Measurements from ENCODE around the gene SULT1A1. TPM values are rescaled to one million over a fixed set of nuclear protein-coding genes. Genes with fewer than 3 reads are reported as not detected.
A peak's percentile ranks its signal among the peaks of the same experiment; 100 is the strongest.
"Not testable (repeated sequence)": the region's sequence is repeated elsewhere in the genome, so short reads cannot be mapped to it uniquely, and the experiment has no call there.

Gene SULT1A1
- polyA plus RNA-seq, 4 donors, result 20.8 to 29.4 (median 22.6) TPM

DNA sequence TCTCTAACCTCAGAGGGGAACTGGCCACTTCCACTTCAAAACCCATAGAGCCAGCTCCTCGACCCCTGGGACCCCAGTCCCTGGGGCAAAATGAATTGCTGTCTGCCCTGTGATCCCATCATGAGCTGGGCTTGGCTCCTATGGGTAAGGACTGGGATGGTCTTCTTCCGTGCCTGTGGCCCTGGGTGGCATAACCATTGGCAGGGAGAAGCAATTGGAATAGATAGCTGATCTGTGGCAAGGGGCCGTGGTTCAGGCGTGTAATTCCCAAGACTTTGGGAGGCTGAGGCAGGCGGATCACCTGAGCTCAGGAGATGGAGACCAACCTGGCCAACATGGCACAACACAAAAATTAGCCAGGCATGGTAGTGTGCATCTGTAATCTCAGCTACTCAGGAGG lies 17.3 kb downstream of the SULT1A1 start:
- DNase-seq (ENCODE audit: low read depth in 4 of 4, low spot score in 3 of 4), result no peak

DNA sequence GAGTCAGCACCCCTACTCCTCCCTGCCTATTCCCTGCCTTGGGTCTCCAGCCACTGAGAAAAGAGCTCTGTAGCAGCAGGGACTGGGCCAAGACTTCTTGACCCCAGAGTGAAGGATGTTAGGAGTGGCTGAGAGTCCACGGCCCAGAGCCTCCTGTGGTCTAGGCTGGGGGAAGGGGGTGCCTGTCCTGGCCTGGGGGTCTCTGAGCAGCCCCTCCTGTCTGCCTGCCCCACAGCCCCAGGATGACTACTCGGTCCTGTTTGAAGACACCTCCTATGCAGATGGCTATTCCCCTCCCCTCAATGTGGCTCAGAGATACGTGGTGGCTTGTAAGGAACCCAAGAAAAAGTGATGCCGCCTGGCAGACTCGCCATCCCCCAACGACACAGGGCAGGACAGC lies 18.5 kb downstream of the SULT1A1 start:
- no peak for DNase-seq (ENCODE audit: low read depth in 4 of 4, low spot score in 3 of 4)

DNA sequence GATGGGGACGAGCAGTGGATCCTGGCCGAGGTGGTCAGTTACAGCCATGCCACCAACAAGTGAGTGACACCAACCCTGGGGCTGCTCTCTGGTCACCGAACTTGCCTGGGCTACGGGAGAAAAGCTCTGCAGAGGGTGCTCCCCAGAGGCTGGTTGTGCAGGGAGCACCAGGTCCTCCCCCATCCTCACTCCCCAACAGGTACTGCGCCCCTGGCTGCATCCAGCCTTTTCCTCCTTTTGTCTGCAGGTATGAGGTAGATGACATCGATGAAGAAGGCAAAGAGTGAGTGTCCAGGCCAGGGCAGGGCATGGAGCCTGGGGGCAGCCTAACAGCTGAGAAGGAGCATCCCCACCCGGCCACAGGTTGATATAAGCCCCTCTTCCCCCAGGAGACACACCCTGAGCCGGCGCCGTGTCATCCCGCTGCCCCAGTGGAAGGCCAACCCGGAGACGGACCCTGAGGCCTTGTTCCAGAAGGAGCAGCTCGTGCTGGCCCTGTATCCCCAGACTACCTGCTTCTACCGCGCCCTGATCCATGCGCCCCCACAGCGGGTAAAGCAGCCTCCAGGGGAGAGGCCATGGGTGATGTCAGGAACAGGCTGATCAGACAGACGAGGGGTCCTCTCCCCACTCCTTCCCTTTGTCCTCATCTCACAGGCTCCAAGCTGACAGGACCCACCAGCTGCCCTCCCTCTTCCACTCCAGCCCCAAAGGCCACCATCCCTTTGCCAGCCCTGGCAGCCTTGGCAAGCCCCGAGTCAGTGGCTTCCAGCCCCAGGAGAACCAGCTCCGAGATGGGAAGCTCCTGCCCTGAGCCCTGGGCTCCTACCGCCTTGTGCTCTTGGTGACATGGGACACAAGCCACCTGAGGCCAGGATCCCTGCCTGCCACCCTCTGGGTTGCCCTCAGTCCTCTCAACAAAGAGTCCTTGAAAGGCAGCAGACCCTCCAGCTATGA lies 19.2 kb downstream of the SULT1A1 start:
- DNase-seq (ENCODE audit: low read depth in 4 of 4, low spot score in 3 of 4), result no peak

DNA sequence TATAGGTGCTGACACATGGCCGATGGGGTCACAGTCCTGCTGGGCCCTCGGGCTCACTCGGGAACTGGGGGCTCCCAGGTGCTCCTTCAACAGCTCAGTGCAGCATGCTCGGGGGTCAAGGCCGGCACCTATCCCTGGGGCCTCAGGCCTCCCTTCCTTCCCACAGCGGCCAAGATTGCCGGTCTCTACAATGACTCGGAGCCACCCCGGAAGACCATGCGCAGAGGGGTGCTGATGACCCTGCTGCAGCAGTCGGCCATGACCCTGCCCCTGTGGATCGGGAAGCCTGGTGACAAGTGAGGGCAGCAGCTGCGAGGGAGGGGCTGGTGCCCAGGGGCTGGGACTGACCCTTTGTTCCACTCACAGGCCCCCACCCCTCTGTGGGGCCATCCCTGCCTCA lies 19.9 kb downstream of the SULT1A1 start:
- no peak for DNase-seq (ENCODE audit: low read depth in 4 of 4, low spot score in 3 of 4)

DNA sequence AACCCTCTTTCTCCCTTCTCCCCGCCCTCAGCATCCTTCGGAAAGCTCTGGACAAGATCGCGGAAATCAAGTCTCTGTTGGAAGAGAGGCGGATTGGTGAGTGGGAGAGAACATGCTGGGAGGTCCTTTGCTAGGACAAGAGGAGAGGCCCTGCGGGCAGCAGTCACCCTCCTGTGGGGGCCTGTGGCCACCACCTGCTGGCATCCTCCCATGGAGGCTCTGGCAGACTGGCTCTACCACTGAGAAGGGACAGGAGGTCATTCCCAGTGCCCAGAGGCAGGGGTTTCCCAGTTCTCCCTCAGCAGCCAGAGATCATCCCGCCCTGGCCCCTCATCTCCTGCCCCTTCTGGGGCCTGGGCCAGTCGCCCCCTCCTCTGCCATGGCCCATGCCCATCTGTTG lies 20.8 kb downstream of the SULT1A1 start:
- DNase-seq (ENCODE audit: low read depth in 4 of 4, low spot score in 3 of 4), result no peak

DNA sequence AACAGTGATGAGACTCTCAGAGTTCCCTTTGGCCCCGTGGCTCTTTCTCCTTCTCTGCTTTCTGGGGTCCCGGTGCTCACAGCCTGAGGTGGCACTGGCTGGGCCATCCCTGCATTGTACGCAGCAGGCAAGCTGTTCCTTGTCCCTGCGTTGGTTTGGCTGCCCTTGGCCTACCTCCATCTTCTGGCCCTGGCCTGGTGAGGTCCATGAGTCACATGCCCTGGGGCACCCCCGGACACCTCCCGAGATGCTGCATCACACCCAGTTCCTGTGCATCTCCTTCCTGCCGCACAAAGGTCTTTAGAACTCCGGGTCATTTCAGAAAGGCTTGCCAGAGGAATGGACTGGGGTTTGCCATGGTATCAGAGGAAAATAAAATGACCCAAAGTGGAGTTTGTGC lies 22.5 kb downstream of the SULT1A1 start:
- DNase-seq (ENCODE audit: low read depth in 4 of 4, low spot score in 3 of 4), result no peak

DNA sequence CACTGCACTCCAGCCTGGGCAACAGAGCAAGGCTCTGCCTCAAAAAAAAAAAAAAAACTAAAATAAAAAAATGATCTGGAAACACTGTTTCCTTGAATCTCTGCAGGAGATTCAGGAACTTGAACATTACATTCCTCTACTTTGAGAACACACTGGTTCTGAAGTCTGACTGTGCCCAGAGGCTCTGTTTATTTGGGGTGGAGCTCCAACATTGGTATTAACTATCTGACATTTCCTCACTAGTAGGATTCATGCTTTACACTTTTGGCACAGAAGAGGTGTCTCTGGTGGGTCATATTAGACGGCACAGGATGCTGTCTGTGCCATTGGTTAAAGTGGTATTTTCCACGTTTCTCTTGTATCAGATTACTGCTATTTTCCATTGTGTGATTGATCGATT lies 23.4 kb downstream of the SULT1A1 start:
- DNase-seq (ENCODE audit: low read depth in 4 of 4, low spot score in 3 of 4), result no peak

DNA sequence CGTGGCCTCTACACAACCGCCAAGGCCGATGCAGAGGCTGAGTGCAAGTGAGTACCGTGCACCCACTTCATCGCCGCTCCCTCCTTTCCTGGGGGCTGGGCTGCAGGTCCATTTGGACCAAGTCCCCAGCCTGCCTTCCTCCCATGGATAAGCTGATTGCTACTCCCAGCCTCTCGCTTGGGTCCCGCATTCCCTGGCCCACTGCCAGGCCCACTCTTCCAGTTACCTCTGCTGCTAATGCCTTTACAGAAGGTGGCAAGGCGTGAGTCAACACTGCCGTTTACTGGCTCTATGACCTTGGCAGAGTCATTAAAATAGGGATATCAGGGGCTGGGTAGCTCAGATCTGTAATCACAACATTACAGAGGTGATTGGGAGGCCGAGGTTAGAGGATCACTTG lies 24.2 kb downstream of the SULT1A1 start:
- no peak for DNase-seq (ENCODE audit: low read depth in 4 of 4, low spot score in 3 of 4)

DNA sequence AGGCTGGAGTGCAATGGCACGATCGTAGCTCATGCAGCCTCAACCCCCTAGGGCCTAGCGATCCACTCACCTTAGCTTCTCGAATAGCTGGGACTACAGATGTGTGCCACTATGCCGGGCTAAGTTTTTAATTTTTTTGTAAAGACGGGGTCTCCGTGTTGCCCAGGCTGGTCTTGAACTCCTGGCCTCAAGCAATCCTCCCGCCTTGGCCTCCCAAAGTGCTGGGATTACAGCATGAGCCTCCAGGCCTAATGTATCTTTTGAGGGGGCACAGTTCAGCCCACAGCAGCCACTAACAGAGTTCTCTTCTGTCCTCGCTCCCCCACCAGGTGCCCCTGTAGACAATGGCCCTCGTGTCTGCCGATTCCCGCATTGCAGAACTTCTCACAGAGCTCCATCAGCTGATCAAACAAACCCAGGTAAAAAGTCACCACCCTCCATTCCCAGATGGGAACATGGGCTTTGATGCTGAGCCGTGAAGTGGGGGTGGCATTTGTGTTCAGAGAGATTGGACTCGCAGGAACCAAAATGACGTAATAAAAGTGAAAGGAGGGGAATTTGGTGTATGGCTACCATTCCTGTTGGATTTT lies 29.0 kb downstream of the SULT1A1 start:
- no peak for DNase-seq (ENCODE audit: low read depth in 4 of 4, low spot score in 3 of 4)

DNA sequence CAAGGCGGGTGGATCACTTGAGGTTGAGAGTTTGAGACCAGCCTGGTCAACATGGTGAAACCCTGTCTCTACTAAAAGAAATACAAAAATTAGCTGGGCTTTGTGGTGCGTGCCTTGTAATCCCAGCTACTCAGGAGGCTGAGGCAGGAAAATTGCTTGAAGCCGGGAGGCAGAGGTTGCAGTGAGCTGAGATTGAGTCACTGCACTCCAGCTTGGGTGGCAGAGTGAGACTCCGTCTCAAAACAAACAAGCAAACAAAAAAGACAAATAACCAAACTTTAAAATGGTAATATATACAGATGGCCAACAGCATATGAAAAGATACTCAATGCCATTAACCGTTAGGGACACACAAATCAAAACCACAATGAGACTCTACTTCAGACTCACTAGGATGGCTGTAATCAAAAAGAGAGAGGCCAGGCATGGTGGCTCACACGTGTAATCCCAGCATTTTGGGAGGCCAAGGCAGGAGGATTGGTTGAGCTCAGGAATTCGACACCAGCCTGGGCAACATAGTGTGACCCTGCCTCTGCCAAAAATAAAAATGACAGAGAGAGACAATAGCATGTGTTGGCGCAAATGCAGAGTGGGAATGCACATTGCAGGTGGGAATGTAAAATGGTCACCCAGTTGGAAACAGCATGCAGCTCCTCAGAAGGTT lies 34.3 kb downstream of the SULT1A1 start:
- no peak for DNase-seq (ENCODE audit: low read depth in 4 of 4, low spot score in 3 of 4)

DNA sequence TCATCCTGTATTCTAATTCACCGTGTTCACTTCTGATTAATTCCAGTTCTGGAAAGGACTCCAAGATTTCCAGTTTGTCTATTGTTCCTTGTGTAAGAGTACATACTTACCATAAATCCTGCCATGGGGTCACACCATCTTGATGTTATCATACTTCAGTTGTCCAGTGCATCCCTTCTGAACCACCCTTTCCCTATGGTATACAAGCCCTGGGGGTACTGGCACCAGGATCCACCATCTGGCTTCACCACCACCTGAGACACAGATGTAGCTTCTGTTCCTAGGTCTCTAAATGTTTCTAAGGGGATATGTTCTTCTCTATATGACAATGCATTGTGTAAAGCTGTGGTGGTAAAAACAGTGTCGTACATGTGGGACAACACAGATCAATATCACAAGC lies 34.9 kb downstream of the SULT1A1 start:
- no peak for DNase-seq (ENCODE audit: low read depth in 4 of 4, low spot score in 3 of 4)

DNA sequence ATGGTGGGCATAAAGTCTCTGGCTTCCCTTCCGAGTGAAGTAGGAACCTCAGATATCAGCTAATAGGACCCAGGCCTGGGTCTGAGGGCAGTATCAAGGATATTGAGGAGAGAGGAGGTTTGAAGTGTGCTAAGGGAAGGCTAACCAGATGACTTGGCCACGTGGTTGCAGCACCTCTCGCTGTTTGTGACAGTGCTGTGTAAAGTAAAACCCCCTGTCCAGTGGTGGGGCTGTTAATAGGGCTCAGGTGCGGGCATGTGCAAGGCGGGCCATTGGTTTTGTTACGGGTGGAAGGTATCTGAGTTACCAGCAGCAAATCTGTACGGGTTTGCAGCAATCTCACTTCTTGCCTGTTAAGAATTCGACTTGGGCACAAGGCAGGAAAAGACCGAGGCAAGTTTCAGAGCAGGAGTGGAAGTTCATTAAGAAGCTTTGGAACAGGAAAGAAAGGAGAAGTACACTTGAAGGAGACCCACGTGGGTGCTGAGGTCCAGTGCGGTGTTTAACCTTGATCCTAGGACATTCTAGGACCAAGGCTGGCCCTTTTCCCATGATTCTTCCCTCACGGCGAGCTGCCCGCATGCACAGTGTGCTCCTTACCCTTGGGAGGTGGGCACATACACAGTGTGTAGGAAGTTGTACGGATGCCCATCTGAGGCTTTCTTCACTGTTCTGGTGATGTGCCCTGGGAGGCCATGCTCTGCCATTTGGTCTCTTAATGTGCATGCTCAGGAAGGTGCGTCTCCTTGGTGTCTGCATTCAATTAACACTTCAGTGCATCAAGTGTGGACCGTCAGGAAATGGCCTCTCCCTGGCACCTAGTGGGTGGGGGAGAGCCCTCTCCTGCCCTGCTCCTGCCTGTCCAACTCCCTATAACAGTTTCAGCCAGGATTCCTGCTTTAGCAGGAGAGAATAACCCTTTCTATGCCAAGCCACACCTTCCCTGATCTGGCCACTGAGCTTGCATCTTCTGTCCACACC lies 35.8 kb downstream of the SULT1A1 start:
- DNase-seq (ENCODE audit: low read depth in 4 of 4, low spot score in 3 of 4), result no peak

DNA sequence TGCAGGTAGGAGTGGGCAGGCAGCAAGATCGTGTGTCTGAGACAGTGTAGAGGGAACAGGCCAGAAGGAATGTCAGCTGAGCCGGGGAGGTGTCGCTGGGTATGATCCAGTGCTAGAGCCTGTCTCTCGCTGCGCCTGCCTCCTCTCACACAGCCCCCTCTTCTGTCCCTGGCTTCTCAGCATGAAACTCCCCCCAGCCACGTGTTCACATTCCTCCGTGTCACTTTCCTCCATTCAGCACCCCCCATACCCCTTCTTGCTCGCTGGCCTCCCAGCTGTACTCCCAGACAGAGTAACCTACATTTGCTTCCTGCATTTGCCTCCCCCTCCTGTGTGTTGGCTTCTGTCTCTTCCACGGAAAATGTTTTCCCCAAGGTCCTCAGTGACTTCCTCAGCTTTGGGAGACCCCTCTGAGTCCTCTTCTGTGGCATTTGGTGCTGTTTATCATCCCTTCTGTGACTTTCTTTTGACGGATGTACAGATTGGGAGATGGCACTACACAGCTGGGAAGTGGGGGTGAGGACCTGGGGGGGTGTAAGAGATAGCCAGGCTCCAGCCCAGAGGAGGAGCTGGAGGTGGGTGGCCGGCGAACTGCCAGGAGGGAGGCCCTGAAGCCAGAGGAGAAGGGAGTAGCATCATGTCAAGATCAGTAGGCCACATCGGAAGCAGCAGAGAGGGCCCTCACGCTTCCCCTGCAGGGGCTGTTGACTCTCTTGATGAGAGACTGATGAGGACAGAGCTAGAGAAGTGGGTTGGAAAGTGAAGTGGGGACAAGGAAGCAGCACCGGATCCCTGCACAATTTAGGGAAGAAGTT lies 36.9 kb downstream of the SULT1A1 start:
- peak in 3 of 4 donors; percentile 46 to 70 (median 67) for DNase-seq (ENCODE audit: low read depth in 4 of 4, low spot score in 3 of 4)

DNA sequence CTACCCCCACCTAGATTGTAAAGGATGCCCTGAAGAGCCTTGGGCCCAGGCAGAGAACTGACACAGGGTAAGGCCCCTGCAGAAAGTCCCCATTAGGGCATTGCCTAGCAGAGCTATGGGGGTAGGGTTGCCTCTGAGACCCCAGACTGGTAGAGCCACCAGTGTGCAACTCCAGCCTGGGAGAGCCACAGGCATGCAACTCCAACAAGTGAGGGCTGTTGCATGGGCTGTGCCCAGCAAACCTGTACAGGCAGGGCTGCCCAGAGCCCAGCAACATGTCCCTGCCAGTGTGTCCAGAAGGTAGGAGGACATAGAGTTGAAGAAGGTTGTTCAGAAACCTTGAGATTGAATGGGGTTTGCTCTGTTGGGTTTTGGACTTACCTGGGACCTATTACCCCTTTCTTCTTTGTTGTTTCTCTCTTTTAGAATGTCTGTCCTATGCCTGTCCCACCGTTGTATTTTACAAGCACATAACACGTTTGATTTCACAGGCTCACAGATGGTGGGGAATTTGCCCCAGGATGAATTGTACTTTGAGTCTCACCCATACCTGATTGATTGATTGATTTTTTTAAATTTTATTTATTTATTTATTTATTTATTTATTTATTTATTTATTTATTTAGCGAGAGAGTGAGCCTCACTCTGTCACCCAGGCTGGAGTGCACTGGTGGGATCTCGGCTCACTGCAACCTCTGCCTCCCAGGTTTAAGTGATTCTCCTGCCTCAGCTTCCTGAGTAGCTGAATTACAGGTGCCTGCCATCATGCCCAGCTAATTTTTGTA lies 39.7 kb downstream of the SULT1A1 start:
- DNase-seq (ENCODE audit: low read depth in 4 of 4, low spot score in 3 of 4), result no peak

DNA sequence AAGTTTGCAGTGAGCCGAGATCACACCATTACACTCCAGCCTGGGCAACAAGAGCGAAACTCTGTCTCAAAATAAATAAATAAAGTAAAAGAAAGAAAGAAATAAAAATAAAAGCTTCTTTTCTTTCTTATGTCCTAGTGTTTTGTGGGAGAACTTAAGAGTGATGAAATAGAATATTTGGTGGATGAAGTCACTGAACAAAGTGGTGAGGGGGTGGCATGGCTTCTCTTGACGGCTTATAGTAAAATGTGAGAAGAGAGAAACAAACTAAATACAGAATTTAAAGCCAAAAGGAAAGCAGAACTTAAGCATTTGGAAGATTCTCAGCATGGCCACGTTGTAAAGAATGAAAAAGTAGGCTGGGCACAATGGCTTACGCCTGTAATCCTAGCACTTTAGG lies 40.8 kb downstream of the SULT1A1 start:
- DNase-seq (ENCODE audit: low read depth in 4 of 4, low spot score in 3 of 4), result no peak

DNA sequence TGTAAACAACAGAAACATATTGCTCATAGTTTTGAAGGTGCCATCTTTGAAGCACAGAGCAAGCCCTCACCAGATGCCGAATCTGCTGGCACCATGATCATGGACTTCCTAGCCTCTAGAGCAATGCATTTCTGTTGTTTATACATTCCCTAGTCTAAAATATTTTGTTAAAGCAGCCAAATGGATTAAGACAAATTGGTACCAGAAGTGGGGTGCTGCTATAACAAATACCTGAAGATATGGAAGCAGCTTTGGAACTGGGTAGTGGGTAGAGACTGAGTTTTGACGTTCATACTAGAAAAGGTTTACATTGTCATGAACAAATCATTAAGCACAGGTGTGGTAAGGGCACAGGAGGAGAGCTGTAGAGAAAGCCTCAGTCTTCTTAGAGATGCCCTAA lies 42.6 kb downstream of the SULT1A1 start:
- no peak for DNase-seq (ENCODE audit: low read depth in 4 of 4, low spot score in 3 of 4)

DNA sequence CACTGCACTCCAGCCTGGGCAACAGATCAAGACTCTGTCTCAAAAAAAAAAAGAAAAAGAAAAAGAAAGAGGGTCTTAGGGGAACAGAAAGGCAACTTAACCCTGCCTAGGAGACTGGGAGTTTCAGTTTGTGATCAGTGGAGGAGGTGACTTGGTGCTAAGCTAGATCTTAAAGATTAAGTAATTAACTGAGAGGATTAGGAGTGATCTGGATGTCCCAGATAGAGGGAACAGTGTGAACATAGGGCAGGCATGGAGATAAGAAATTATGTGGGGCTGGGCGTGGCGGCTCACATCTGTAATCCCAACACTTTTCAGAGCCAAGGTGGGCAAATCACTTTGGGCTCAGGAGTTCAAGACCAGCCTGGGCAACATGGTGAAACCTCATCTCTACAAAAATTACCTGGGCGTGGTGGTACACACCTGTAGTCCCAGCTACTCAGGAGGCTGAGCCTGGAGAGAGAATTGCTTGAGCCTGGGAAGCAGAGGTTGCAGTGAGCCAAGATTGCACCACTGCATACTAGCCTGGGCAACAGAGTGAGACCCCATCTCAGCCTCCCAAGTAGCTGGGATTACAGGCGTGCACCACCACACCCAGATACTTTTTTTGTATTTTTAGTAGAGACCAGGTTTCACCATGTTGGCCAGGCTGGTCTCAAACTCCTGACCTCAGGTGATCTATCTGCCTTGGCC lies 43.5 kb downstream of the SULT1A1 start:
- DNase-seq (ENCODE audit: low read depth in 4 of 4, low spot score in 3 of 4), result not testable (repeated sequence)

DNA sequence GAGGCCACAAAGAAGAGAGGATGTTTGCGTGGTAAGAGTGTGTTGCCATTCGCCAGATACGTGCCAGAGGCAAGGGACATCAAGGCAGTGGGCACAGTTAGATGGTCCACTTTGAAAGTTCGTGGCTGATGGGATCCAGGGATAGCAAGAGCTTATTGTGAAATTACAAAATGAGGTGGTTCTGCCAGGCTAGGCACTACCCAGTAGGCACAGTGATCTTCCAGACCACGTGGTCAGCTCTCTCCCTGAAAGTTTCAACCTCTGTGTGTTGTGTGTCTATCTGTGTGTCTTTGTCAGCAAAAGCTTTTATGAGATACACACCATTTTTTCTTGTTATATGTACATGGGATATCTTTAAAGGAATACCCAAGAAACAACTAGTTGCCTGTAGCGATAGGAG lies 46.6 kb downstream of the SULT1A1 start:
- no peak for DNase-seq (ENCODE audit: low read depth in 4 of 4, low spot score in 3 of 4)

Data from right renal pelvis (tissue), 4 donors.